Vagina (tissue), 2 donors: Measurements from ENCODE around the gene YWHAG. TPM values are rescaled to one million over a fixed set of nuclear protein-coding genes. Genes with fewer than 3 reads are reported as not detected.
A peak's percentile ranks its signal among the peaks of the same experiment; 100 is the strongest.
"Not testable (repeated sequence)": the region's sequence is repeated elsewhere in the genome, so short reads cannot be mapped to it uniquely, and the experiment has no call there.

Experiments
- DNase-seq, 2 donors: peaks; one replicate each; pipeline ENCODE4 v3.0.0-alpha.2; 2017; ENCODE audit errors: extremely low spot score in 2 of 2
- H3K27ac ChIP-seq: fragments of 200-600 bp; sonication (generic); one replicate; pipeline ENCODE4 v1.5.1; 2019
- H3K27me3 ChIP-seq: fragments of 200-600 bp; sonication (generic); one replicate; pipeline ENCODE4 v1.5.1; 2019
- H3K36me3 ChIP-seq, 2 donors: fragments of 200-600 bp; sonication (generic); one replicate each; pipeline ENCODE4 v1.5.1; 2017 to 2019
- H3K4me1 ChIP-seq: fragments of 200-600 bp; sonication (generic); one replicate; pipeline ENCODE4 v1.5.1; 2019
- H3K4me3 ChIP-seq, 2 donors: fragments of 200-600 bp; sonication (generic); 1 replicate in 1 of 2; 2 replicates in 1 of 2; pipeline ENCODE4 v1.5.1; 2016 to 2019
- H3K9me3 ChIP-seq: fragments of 200-600 bp; sonication (generic); one replicate; pipeline ENCODE4 v1.5.1; 2019
- CTCF ChIP-seq, 3 experiments: fragments of 450-650 bp in 2 of 3; fragments of 200-600 bp in 1 of 3; sonication (generic) in 1 of 3; IDR thresholded peaks; one replicate each; pipeline ENCODE4 v1.5.1; 2017 to 2019; ENCODE audit warnings: antibody characterized with exemption in 3 of 3, mild to moderate bottlenecking in 2 of 3, moderate library complexity in 2 of 3
- POLR2A ChIP-seq, 2 donors: fragments of 450-650 bp; IDR thresholded peaks; one replicate each; pipeline ENCODE4 v1.6.1; 2017; ENCODE audit warnings: antibody characterized with exemption in 2 of 2, mild to moderate bottlenecking in 2 of 2, moderate library complexity in 2 of 2
- POLR2AphosphoS5 ChIP-seq, 2 donors: sonication (generic); formaldehyde crosslinking; IDR thresholded peaks; one replicate each; pipeline ENCODE4 v1.9.0; 2017; ENCODE audit warnings: antibody characterized with exemption in 2 of 2, mild to moderate bottlenecking in 2 of 2, low read depth in 1 of 2; ENCODE audit not compliant: insufficient read depth in 1 of 2
- intact Hi-C: fragments of 100-400 bp; cut with DNase I; formaldehyde crosslinking; loops from one replicate; pipeline ENCODE4 v1.15.1; 2023
- total RNA-seq: library from RNA; depleted of rRNA; stranded (reverse); fragments of >200 nt; gene quantifications from one replicate; pipeline ENCODE4 v1.2.3, GENCODE V29; 2016

Gene YWHAG
- total RNA-seq, 1 donor from 2014 or later = 73.2 TPM

- H3K27me3 ChIP-seq = no peaks in the 10 kb centered on the region
- intact Hi-C loops = no loop called here
- no peaks in the 10 kb centered on the region for H3K9me3 ChIP-seq
- peak in 1 of 2 donors; percentile 8 for TF ChIP-seq POLR2A (IDR thresholded peaks at IDR 0.05)
- no peak for TF ChIP-seq CTCF (IDR thresholded peaks at IDR 0.05)
- peak; percentile 75 to 80 for TF ChIP-seq POLR2AphosphoS5 (IDR thresholded peaks at IDR 0.05; ENCODE audit: insufficient read depth in 1 of 2, low read depth in 1 of 2)
- no peaks in the 10 kb centered on the region for H3K36me3 ChIP-seq
- peak in 1 of 2 donors; percentile 96 for DNase-seq
- no peak overlapping the region for H3K4me3 ChIP-seq
- H3K4me1 ChIP-seq = peaks cover 71% of the 10 kb centered on the region
- peak overlapping the region; percentile 100 for H3K27ac ChIP-seq
Measured at GRCh38 chr7:76296743-76297740, 61.7 kb downstream of the YWHAG start.

- Histone ChIP-seq H3K27me3 (no peaks in the 10 kb centered on the region), H3K36me3 (no peaks in the 10 kb centered on the region), H3K9me3 (no peaks in the 10 kb centered on the region), H3K4me3 (peak overlapping the region; percentile 28 to 34), H3K27ac (peak overlapping the region; percentile 100), H3K4me1 (peaks cover 77% of the 10 kb centered on the region)
- TF ChIP-seq POLR2AphosphoS5 (IDR thresholded peaks at IDR 0.05; ENCODE audit: insufficient read depth in 1 of 2, low read depth in 1 of 2) (peak; percentile 94 to 100), POLR2A (IDR thresholded peaks at IDR 0.05) (peak in 1 of 2 donors; percentile 33), CTCF (IDR thresholded peaks at IDR 0.05) (no peak)
- DNase-seq = peak in 1 of 2 donors; percentile 98
- intact Hi-C loops = no loop called here
Measured at GRCh38 chr7:76294344-76295024, 64.3 kb downstream of the YWHAG start.

GRCh38 chr7:76293407-76293901, 65.3 kb downstream of the YWHAG start:
- peak overlapping the region; percentile 100 for H3K27ac ChIP-seq
- peak overlapping the region in 1 of 2 donors; percentile 34 for H3K4me3 ChIP-seq
- H3K4me1 ChIP-seq = peaks cover 74% of the 10 kb centered on the region
- no peak for TF ChIP-seq CTCF (IDR thresholded peaks at IDR 0.05)
- no peak for TF ChIP-seq POLR2AphosphoS5 (IDR thresholded peaks at IDR 0.05; ENCODE audit: insufficient read depth in 1 of 2, low read depth in 1 of 2)
- no peak for TF ChIP-seq POLR2A (IDR thresholded peaks at IDR 0.05)
- DNase-seq = no peak
- no peaks in the 10 kb centered on the region for H3K36me3 ChIP-seq
- H3K9me3 ChIP-seq = no peaks in the 10 kb centered on the region
- intact Hi-C loops = no loop called here
- H3K27me3 ChIP-seq = no peaks in the 10 kb centered on the region

- Histone ChIP-seq H3K4me1 (peaks cover 71% of the 10 kb centered on the region), H3K27ac (peak overlapping the region; percentile 100)
- H3K36me3 ChIP-seq, intact Hi-C loops, H3K4me3 ChIP-seq, H3K27me3 ChIP-seq, H3K9me3 ChIP-seq, DNase-seq: not testable (repeated sequence)
Measured at GRCh38 chr7:76292911-76293310, 65.9 kb downstream of the YWHAG start.

- peaks cover 64% of the 10 kb centered on the region for H3K4me1 ChIP-seq
- TF ChIP-seq POLR2AphosphoS5 (IDR thresholded peaks at IDR 0.05; ENCODE audit: insufficient read depth in 1 of 2, low read depth in 1 of 2) = peak in 1 of 2 donors; percentile 7
- no peak for TF ChIP-seq POLR2A (IDR thresholded peaks at IDR 0.05)
Measured at GRCh38 chr7:76292213-76292573, 66.6 kb downstream of the YWHAG start.

More at GRCh38 chr7:76292213-76292573, 66.6 kb downstream of the YWHAG start:
- Histone ChIP-seq H3K27me3 (no peaks in the 10 kb centered on the region), H3K9me3 (no peaks in the 10 kb centered on the region), H3K27ac (peak overlapping the region; percentile 100), H3K36me3 (no peaks in the 10 kb centered on the region), H3K4me3 (peak overlapping the region; percentile 29)
- intact Hi-C loops = no loop called here
- no peak for DNase-seq
